ENCODE results near the gene NEXMIF.

DNA sequence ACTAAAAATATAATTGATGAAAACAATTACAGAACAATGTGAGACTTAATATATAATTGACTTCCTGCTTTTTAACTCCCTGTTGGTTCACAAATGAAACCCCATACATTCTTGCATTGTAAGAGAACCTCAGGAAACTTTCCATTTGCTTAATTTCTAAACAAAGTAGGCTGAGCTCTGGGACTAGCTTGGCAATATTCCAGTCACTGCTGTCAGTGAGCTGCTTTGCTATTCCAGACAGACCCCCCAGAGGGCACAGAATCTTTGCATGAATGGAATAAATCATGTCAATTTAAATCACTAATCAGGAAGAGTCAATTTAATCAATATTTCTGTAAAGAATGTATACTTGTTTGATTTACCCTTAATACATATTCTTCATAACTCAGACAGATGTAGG, 110.6 kb downstream of the NEXMIF start:
- TF ChIP-seq POLR2A (IDR thresholded peaks at IDR 0.05; ENCODE audit: low read length) (no peak), GATA1 (IDR thresholded peaks at IDR 0.05; ENCODE audit: low read depth, low read length) (no peak)

Measured in erythroblast (primary cell).